ENCODE measurements around the gene SCFD2. TPM values are rescaled to one million over a fixed set of nuclear protein-coding genes. Genes with fewer than 3 reads are reported as not detected.

Gene SCFD2
- total RNA-seq, 2 donors from 2014 or later, result 20.3 to 27.4 TPM

GRCh38 chr4:52968241-52968640, 397.6 kb downstream of the SCFD2 start:
- H3K4me3 ChIP-seq, result no peak overlapping the region
- no peaks in the 10 kb centered on the region for H3K4me1 ChIP-seq (ENCODE audit: control insufficient read depth in 1 of 2, low read depth in 2 of 2)
- H3K36me3 ChIP-seq, result no peaks in the 10 kb centered on the region
- no peak for ATAC-seq (ENCODE audit: insufficient number of reproducible peaks, low FRiP score, low read depth)
- no peaks in the 10 kb centered on the region for H3K9me3 ChIP-seq
- TF ChIP-seq CTCF (IDR thresholded peaks at IDR 0.05), result no peak
- H3K27me3 ChIP-seq (replicated peaks; ENCODE audit: insufficient read depth), result no peaks in the 10 kb centered on the region
- no peak overlapping the region for H3K27ac ChIP-seq
- DNase-seq (ENCODE audit: low spot score), result no peak

- DNase-seq (ENCODE audit: low spot score) (no peak), ATAC-seq (ENCODE audit: insufficient number of reproducible peaks, low FRiP score, low read depth) (no peak)
- Histone ChIP-seq H3K4me3 (no peak overlapping the region), H3K27me3 (replicated peaks; ENCODE audit: insufficient read depth) (no peaks in the 10 kb centered on the region), H3K4me1 (ENCODE audit: control insufficient read depth in 1 of 2, low read depth in 2 of 2) (no peaks in the 10 kb centered on the region), H3K9me3 (no peaks in the 10 kb centered on the region), H3K27ac (no peak overlapping the region), H3K36me3 (no peaks in the 10 kb centered on the region)
- TF ChIP-seq CTCF (IDR thresholded peaks at IDR 0.05), result no peak
These were observed 399.1 kb downstream of the SCFD2 start for GRCh38 chr4:52966781-52967180.

GRCh38 chr4:52966172-52966571, 399.7 kb downstream of the SCFD2 start:
- H3K27ac ChIP-seq, result no peak overlapping the region
- TF ChIP-seq CTCF (IDR thresholded peaks at IDR 0.05), result no peak
- DNase-seq (ENCODE audit: low spot score) (no peak), ATAC-seq (ENCODE audit: insufficient number of reproducible peaks, low FRiP score, low read depth) (no peak)
- no peaks in the 10 kb centered on the region for H3K27me3 ChIP-seq (replicated peaks; ENCODE audit: insufficient read depth)
- no peaks in the 10 kb centered on the region for H3K4me1 ChIP-seq (ENCODE audit: control insufficient read depth in 1 of 2, low read depth in 2 of 2)
- H3K4me3 ChIP-seq, result no peak overlapping the region
- H3K9me3 ChIP-seq, result no peaks in the 10 kb centered on the region
- H3K36me3 ChIP-seq, result no peaks in the 10 kb centered on the region

GRCh38 chr4:52964561-52965101, 401.2 kb downstream of the SCFD2 start:
- ATAC-seq (ENCODE audit: insufficient number of reproducible peaks, low FRiP score, low read depth) (no peak), DNase-seq (ENCODE audit: low spot score) (no peak)
- H3K27ac ChIP-seq, result no peak overlapping the region
- no peak for TF ChIP-seq CTCF (IDR thresholded peaks at IDR 0.05)
- H3K36me3 ChIP-seq, result no peaks in the 10 kb centered on the region
- no peaks in the 10 kb centered on the region for H3K9me3 ChIP-seq
- H3K4me1 ChIP-seq (ENCODE audit: control insufficient read depth in 1 of 2, low read depth in 2 of 2), result no peaks in the 10 kb centered on the region
- no peak overlapping the region for H3K4me3 ChIP-seq
- H3K27me3 ChIP-seq (replicated peaks; ENCODE audit: insufficient read depth), result no peaks in the 10 kb centered on the region

GRCh38 chr4:52964011-52964410, 401.9 kb downstream of the SCFD2 start:
- TF ChIP-seq CTCF (IDR thresholded peaks at IDR 0.05), result no peak

More at GRCh38 chr4:52964011-52964410, 401.9 kb downstream of the SCFD2 start:
- H3K4me3 ChIP-seq, result no peak overlapping the region
- no peaks in the 10 kb centered on the region for H3K4me1 ChIP-seq (ENCODE audit: control insufficient read depth in 1 of 2, low read depth in 2 of 2)
- no peaks in the 10 kb centered on the region for H3K9me3 ChIP-seq
- no peak for DNase-seq (ENCODE audit: low spot score)
- H3K36me3 ChIP-seq, result no peaks in the 10 kb centered on the region
- H3K27ac ChIP-seq, result no peak overlapping the region
- H3K27me3 ChIP-seq (replicated peaks; ENCODE audit: insufficient read depth), result no peaks in the 10 kb centered on the region
- no peak for ATAC-seq (ENCODE audit: insufficient number of reproducible peaks, low FRiP score, low read depth)
